GM21717 (cell line): Measurements from ENCODE around the gene EPHB2.
"Not testable (repeated sequence)": the region's sequence is repeated elsewhere in the genome, so short reads cannot be mapped to it uniquely, and the experiment has no call there.

Source experiments
- ATAC-seq: cut with Tn5 transposase; IDR thresholded peaks from one replicate; pipeline ENCODE4 v1.9.1; 2021; ENCODE audit warnings: mild to moderate bottlenecking, moderate library complexity; ENCODE audit not compliant: unreplicated experiment

Gene EPHB2

DNA sequence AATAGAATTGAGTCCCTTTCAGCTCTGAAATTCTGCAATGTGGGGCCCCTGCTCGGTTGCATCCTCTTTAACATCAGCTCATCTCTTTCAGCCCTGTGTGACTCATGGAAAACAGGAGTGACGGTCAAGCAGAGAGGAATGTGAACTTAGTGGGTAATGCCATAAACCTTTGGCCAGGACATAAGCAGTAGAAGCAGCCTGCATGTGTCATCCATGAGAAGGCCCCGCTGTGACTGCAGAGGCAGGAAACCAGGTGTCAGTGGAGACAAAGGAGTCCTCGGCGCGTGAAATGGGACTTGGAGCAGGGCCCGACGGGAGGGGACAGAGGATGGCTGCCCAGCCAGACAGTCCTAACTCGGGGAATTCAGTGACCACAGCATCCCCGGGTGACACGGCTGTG lies 21.1 kb upstream of the EPHB2 start:
- no peak for ATAC-seq

DNA sequence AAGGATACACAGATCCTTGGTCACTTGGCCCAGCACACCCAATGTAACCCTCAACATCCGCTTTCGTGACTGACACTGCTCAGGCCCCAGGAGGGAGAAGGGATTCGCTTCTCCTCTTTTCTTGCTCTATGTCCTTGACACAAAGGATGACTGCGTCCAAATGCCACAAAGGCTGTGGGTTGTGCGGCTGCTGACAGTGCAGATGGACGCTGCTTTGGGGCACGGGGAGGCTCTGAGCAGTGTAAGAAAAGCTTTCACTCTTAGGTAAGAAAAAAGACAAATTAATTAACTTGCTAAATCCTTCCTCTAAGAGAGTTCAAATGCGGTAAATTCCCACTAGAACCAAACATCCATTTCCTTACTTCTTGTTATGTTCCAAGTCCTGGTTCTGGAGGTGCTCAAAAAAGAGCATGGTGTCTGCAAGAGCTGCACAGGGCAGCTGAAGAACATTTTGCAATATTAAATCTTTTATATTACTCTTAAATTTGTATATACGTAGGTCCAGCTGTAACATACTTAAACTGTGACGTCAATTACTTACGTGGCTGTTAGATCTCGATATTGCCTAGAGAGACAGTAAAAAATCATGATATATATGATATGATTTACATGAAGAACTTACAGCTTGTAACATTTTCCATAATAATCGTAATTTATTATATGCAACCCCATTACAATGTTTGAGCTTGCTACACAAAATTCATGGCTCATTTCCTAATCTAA lies 19.4 kb upstream of the EPHB2 start:
- ATAC-seq, result no peak

DNA sequence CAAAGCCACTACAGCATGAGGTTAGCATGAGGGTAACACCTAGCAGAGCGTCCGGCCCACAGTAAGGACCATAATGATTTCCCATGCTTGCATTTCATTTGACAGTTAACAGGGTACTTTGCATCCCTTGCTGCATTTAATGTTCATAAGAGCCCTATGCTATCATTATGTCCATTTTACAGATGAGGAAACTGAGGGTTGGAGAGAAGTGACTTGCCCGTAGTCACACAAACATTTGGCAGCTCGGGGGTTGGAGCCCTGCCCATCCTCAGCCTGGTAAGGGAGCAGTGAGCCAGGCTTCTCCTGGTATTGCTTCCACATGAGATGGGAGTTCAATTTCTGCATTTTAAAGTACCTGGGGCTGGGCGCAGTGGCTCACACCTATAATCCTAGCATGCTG lies 16.5 kb upstream of the EPHB2 start:
- ATAC-seq, result no peak

DNA sequence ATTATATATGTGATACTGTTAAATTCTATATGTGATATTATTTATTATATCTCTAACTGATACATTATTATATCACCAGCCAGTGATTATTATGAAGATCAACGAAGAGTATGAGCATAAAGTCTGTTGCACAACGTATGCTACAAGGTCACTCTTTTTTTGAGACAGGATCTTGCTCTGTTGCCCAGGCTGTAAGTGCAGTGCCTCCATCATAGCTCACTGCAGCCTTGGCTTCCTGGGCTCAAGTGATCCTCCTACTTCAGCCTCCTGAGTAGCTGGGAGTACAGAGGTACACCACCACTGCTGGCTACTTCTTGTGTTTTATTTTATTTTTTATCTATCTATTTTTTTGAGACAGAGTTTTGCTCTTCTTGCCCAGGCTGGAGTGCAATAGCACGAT lies 14.0 kb upstream of the EPHB2 start:
- no peak for ATAC-seq

DNA sequence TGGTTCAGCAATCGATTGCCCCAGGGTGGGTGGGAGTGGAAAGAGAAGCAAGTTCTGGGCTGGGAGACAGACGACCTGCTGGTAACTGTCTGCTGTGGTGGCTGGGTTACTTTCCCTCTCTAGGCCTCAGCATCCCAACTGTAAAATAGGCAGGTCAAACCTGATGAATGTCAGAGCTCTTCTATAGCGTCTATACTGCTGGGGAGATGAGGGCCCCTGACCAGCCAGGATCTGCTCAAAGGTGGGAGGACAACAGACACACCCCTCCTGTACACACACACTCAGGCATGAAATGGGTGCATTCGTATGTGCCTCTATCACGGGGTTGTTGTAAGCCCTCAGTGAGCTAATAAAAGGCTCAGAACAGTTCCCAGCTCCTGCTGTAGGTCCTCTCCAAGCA lies 12.7 kb upstream of the EPHB2 start:
- no peak for ATAC-seq

DNA sequence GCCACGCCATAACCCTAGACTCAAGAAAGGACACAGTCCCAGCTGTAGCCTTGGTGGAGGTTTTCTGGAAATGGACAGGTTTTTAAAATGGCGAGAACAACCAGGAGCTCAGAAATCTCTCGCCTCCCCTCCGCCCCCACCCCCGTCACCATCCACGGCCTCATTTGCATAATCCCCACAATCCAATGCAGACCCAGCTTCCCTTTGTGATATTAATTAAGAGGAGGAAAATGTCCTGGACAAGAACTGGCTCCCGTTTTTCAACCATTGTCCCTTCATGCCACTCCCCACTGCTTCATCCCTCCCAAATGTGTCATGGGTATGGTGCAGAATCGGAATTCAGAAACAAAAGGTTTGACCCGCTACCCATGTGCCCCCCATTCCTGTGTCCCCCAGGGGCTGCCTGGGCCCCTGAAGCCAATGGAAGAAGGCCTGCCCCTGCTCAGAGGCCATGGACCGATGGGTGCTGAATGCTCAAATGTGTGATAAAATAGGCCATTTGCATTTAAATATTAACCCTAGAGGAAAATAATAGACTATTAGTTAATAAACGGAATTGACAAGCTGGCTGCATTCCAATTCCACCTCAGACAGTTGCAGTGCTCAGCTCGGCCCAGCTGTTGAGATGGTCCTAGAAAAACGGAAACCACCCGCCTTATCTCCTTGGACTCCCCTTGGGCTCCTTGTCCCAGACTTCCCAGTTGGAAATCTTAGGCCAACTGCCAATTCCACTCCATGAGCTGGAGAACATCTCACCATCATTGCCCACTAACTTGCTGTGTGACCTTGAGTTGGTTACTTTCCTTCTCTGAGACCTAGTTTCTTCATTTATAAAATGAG lies 10.7 kb upstream of the EPHB2 start:
- ATAC-seq, result no peak

DNA sequence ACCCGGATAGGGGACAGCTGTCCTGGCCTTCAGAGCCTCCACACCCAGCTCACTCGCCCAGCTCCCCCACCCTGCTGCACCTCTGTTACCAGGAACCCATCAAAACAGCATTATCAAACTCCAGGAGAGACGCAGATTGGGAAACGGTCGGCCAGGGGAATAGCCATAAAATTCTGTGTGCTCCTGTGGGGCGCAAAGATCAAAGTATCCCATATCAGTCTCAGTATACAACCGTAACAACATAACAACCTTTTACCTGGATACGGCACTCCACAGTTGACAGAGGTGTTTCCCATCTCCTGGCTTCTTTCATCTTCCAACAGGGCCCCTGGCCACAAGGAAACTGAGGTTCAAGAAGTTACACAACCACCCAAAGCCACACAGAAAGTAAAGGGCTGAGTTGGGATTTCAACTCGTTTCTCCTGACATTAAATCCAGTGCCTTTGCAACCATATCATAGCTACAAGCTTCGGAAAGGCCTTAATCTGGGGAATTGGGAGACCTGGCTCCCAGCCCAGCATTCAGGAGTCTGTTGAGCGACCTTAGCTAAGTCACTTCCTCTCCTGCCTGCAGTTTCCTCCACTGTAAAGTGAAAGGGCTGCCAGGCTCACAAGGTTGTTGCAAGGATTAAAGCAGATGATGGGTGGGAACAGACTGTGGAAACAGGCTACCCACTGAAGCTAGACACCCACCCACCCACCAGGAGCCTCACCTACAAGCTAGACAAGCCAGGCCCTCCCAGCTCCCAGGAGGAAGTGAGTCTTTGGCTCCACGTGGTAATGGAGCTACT lies 8.1 kb upstream of the EPHB2 start:
- ATAC-seq, result no peak

DNA sequence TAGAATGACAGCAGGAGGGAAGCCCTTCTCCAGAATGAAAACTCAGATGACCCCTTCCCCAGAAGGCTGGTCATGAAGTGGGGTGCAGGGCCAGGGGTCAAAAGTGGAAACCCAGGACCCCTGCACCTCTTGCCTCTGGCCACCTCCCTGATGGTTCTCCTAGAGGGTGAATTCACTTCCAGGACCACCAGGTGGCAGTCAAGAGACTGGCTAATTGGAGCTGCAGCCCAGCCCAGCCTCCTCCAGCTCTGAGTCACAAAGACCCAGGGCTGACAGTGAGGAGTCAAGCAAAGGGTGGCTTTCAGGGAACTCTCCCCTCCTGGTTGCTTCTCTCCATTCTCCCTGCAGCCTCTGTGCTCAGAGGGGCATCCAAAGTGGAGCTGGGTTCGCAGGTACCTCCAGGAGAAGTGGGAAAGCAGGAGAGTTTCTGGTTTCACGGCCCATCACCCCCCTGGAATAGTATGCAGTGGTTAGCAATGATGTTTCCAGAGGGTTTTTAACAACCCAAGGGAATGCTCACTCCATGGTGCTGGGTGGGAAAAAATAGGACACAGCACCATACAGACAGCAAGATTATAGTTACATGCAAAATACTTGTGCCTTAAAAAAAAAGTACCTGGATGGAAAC lies 6.1 kb upstream of the EPHB2 start:
- ATAC-seq, result no peak

DNA sequence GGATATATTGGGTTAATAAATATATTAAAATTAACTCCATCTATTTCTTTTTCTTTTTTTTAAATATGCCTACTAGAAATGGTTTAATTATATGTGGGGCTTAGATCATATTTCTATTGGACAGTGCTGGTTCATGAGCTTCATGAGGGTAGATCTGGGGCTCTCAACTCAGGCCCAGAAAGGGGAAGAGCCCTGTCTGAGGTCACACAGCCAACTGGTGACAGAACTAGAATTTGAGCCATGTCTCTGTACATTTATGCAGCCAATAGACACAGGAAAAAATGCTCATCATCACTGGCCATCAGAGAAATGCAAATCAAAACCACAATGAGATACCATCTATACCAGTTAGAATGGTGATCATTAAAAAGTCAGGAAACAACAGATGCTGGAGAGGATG lies 5.1 kb upstream of the EPHB2 start:
- no peak for ATAC-seq

DNA sequence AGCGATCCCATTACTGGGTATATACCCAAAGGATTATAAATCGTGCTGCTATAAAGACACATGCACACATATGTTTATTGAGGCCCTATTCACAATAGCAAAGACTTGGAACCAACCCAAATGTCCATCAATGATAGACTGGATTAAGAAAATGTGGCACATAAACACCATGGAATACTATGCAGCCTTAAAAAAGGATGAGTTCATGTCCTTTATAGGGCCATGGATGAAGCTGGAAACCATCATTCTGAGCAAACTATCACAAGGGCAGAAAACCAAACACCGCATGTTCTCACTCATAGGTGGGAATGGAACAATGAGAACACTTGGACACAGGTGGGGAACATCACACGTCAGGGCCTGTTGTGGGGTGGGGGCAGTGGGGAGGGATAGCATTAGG lies 4.5 kb upstream of the EPHB2 start:
- ATAC-seq, result not testable (repeated sequence)

DNA sequence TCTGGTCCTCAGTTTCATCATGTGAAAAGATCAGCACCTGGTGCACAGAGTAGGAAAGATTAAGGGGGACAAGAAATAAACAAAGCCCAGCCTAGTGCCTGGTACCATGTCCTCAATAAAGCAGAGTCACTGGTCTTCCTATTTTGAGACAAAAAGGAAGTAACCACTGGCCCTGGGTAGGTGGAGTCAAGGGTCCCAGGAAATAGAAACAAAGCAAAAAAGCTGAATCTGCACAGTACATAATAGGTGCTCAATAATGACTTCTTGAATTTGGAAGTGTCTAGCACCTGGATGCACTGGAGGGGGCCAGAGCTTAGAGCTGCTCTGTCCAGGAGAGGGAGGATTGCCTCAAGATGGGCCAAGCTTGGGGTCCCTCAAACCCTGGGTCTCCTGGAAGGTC lies 1.9 kb upstream of the EPHB2 start:
- no peak for ATAC-seq

DNA sequence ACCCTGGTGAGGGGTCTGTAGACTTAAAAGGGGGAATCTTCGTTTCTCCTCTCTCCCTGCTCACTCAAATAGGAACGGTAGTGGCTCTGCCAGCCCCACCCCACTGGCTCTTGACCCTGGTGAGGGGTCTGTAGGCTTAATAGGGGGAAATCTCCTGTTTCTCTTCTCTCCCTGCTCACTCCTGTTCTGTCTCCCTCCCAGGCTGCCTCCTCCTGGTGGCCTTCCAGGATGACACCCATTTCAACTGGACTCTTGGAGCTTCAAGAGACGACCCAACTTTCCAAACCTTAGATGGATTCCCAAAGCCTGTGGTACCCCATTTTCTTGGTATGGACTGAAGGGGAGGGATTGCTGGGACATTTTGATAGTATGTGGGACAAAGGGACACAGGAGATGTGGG lies 1.4 kb upstream of the EPHB2 start:
- ATAC-seq, result no peak

DNA sequence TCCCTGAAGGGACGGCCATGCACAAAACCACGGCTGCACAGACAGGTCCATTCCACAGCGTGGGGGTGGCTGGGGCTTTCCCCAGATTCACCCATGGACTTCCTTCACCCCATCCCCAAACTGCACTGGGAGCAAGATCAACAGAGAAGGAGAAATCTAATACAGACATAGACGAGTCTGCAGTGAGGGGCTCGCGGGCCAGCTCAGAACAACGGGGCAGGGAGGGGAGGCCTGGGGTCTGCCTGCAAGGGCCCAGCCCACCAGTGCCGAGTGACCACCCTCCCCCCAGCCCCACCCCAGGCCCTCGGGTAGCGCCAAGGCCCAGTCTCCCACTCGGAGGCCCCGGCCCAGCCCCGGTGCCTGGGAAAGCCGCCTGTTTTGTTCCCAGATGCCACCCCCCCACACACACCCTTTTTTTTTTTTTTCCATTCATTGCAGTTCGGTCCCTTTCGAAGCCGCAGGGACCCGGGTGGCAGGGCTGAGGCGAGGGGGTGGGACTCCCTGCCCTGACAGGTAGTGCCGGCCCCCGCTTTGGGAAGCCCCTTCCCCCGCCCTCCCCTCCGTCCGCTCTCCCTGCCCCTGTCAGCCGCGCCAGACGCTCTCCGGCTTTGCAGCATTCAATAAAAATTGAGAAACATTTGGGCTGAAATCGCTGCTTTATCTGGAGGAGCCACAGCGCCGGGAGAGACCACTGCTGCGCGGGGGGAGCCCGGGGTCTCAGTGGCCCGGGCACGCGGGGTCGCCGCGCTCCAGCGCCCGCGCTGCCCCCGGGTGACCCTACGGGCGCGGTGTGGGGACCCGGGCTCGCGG lies 543 bp upstream of the EPHB2 start:
- ATAC-seq, result no peak

DNA sequence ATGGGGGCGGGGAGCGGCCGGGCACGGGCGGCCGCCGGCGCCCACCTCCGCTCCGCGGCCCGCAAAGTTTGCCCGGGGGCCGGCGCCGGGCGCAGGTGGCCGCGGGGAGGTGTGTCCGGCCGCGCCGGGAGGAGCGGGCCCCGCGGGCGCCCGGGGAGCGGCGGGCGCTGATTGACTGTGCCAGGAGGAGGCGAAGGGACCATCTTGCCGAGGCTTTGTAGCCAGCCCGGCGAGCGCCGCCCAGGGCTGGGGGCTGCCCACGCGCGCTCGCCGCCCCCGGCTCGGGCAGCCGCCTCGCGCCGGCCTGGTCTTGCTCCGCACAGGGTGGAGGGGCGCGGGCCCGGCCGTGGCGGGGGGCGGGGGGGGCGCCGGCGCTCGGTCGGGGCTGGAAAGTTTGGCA lies 432 bp downstream of the EPHB2 start:
- no peak for ATAC-seq

DNA sequence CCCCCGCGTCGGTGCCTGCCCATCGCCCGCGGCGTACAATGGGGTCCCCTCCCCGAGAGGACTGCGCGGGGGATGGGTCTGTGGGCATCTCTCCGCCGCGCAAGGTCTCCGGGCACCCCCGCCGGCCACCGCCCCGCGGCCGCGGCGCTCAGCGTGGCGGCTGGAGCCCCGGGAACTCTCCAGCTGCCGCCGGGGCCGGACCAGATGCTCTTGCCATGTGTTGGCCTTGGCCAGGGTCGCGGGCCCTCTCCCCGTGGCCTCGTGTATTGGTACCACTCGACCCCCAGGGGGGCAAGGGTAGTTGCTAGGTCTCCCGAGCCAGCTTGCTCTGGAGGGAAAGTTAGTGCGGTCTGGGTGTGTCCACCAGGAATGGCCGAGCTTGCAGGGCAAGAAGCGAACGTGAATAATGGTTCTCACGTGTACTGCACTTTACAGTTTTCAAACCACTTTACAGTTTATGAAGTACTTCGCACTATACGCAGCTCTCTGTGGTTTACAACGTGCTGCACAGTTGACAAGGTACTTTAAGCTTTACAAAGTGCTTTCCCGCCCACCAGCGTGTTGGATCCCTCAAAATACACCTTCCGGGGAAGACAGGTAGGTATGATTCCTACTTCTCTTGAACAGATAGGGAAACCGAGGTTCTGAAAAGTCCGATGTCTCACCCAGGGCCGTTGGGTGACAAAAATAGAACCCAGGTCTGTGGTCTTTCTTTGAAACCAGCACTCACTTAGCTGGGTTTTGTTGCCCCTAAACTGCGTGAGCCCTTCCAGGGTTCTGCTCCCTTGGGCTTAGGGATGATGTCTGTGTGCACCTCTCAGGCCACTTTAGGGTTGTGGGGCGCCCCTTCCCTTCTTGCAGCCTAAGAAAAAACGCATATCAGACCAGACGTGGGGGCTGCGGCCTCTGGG lies 1.2 kb downstream of the EPHB2 start:
- ATAC-seq, result no peak

DNA sequence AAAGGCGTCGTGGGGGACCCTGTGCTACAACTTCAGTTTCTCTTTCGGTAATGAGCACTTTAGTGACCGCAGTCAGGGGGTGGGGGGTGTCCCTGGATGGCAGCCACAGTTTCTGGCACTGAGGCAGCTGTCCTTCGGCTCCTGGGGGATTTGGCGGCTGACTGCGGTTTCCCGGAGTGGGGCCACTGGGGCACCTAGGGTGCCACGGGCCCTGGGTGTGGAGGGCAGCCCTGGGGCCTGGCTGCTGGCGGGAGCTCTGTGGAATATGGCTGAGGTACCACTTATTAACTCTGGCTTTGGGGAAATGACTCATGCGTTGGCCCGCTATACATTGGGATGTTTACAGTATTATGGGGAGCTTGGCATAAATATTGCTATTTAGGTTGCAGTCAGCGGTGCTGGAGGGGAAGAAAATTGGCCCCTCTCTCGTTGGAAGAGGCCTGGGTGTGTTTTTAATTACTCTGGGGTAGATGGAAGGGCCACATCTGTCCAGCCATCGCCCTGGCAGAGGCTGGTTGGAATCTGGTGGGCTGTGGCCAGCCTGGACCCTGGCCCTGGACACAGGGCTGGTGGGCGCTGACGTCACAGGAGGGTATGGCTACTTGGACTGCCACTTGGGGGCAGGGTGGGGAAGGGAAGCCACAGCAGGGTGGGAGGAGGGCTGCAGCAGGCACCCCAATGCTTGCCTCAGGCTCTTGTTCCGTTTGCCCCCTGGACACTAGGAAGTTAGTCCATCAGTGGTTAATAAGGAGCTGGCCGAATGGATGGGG lies 2.0 kb downstream of the EPHB2 start:
- no peak for ATAC-seq

DNA sequence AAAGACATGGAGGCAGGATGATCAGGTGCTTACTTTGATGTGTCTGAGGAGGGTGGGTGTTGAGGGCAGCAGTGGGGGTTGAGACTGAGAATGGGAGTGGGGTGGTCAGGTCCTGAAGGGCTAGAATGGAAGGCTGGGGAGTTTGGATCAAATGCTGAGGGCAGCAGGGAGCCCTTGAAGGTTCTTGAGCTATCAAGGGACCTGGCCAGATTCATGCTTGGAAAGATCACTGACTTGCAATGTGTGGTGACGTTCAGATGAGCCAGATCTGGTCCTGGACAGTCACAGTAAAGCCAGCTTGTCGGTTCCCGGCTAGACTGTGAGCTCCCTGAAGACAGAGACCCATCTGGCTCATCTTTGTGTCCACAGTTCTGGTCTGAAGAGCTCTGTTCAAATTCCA lies 3.8 kb downstream of the EPHB2 start:
- ATAC-seq, result no peak

DNA sequence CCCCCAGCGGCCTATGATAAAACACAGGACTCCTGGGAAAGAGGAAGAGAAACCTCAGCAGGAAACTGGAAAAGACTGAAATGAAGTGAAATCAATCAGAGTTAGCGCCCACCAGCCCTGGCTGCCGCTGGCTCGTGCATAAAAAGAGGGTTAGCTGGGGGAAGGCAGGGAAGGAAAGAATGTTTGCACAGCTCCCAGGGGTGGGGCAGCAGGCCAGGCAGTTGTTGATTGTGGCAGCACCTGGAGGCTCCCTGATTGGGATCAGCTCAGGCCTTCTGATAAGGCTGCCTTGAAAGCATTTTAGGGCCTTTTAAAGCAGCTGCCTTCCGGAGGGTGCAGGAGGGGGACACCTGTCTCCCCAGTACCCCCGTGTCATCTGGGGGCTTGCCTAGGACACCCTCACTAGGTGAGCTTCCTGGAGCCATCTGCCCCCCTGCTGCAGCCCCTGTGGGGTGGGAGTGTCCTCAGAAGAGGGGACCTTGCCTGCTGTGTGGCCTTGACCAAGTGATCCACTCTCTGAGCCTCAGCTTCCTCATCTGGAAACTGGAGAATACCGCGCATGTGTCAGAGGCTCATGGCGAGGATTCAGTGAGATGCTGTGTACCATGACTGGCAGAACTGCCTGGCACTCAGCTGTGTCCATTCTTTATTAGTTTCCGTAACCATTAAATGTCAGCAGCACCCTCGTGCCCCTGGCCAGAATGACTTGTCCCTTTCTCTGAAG lies 6.6 kb downstream of the EPHB2 start:
- ATAC-seq, result no peak
